Measurements from ENCODE around the gene CTTNBP2NL. TPM values are rescaled to one million over a fixed set of nuclear protein-coding genes. Genes with fewer than 3 reads are reported as not detected.
A peak's percentile ranks its signal among the peaks of the same experiment; 100 is the strongest.

The CTTNBP2NL gene
- total RNA-seq, 1 experiment from 2014 or later, result 38.8 TPM

DNA sequence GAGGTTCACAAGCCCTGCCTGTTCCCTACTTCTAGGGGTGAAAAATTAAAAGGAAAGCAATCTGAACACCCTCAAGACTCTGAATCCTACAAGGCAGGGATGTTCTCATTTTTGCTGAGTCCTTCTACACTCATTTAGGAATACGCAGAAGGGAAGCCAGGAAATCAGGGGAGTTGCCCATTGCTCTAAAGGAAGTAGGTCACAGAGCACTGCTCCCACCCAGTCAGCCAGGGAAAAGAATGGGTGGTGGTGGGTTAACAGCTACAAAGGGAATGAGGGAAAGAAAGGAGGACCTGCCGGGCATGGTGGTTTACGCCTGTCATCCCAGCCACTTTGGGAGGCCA is 2.4 kb upstream of the CTTNBP2NL start:
- DNase-seq, result no peak
- H3K27ac Mint-ChIP-seq, result peak overlapping the region in 1 of 3 experiments; percentile 62; a peak in 1 of 7 replicates
- Histone ChIP-seq H4K8ac (replicated peaks; ENCODE audit: insufficient read length, low read depth, low read length) (no peak overlapping the region), H3K23ac (ENCODE audit: insufficient read length, low read depth, low read length) (no peak overlapping the region), H2AK5ac (ENCODE audit: insufficient read length, low read length) (no peak overlapping the region), H4K5ac (ENCODE audit: insufficient read length, low read depth, low read length) (no peak overlapping the region), H2BK5ac (ENCODE audit: insufficient read length, low read length) (no peak overlapping the region), H3K79me2 (ENCODE audit: insufficient read depth, low read length) (peaks cover 15% of the 10 kb centered on the region; the same call in 1 of the 2 replicates), H3T11ph (ENCODE audit: low read length) (no peak overlapping the region), H4K91ac (ENCODE audit: insufficient read length, low read depth, low read length) (no peak overlapping the region), H3K27me3 (ENCODE audit: insufficient read depth, low read length) (no peaks in the 10 kb centered on the region), H3K9me3 (ENCODE audit: control insufficient read depth, low read depth, low read length) (no peaks in the 10 kb centered on the region), H3K9ac (ENCODE audit: extremely low read depth, insufficient read length, low read length) (no peak overlapping the region), H3K27ac (ENCODE audit: insufficient read length, low read depth, low read length) (no peak overlapping the region), H3K23me2 (ENCODE audit: insufficient read length, low read depth, low read length, poor library complexity, severe bottlenecking) (peaks cover 8% of the 10 kb centered on the region), H2AFZ (ENCODE audit: low read length) (no peak overlapping the region), H2BK12ac (ENCODE audit: insufficient read length, low read depth, low read length) (no peak overlapping the region), H3K4ac (ENCODE audit: low read depth, low read length) (no peak overlapping the region), H2BK20ac (ENCODE audit: low read depth, low read length, poor library complexity, severe bottlenecking) (no peak overlapping the region), H3K4me1 (ENCODE audit: insufficient read depth, low read length) (no peaks in the 10 kb centered on the region; the same call in 1 of the 2 replicates), H3K56ac (ENCODE audit: insufficient read length, low read depth, low read length) (no peak overlapping the region), H2BK15ac (ENCODE audit: low read depth, low read length) (no peak overlapping the region), H3K79me1 (ENCODE audit: insufficient read depth, low read depth, low read length, poor library complexity, severe bottlenecking) (peaks cover 2% of the 10 kb centered on the region), H2BK120ac (ENCODE audit: low read depth, low read length, poor library complexity, severe bottlenecking) (no peak overlapping the region), H3K4me2 (ENCODE audit: insufficient read depth, insufficient read length, low read length) (no peak overlapping the region), H3K14ac (ENCODE audit: insufficient read depth, low read length) (no peak overlapping the region), H3K18ac (ENCODE audit: insufficient read length, low read depth, low read length) (no peak overlapping the region), H4K20me1 (ENCODE audit: control insufficient read depth, insufficient read depth, insufficient read length) (no peaks in the 10 kb centered on the region)
- TF ChIP-seq, protein P1, sequence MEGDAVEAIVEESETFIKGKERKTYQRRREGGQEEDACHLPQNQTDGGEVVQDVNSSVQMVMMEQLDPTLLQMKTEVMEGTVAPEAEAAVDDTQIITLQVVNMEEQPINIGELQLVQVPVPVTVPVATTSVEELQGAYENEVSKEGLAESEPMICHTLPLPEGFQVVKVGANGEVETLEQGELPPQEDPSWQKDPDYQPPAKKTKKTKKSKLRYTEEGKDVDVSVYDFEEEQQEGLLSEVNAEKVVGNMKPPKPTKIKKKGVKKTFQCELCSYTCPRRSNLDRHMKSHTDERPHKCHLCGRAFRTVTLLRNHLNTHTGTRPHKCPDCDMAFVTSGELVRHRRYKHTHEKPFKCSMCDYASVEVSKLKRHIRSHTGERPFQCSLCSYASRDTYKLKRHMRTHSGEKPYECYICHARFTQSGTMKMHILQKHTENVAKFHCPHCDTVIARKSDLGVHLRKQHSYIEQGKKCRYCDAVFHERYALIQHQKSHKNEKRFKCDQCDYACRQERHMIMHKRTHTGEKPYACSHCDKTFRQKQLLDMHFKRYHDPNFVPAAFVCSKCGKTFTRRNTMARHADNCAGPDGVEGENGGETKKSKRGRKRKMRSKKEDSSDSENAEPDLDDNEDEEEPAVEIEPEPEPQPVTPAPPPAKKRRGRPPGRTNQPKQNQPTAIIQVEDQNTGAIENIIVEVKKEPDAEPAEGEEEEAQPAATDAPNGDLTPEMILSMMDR (conservative IDR thresholded peaks at IDR 0.05), result no peak
- WGBS (ENCODE audit: extremely low coverage, insufficient read length, low lambda C conversion rate), result no CpG with 5 or more reads among the region's 3 CpGs
- no peaks in the 10 kb centered on the region for H3K36me3 Mint-ChIP-seq (ENCODE audit: insufficient read depth in 1 of 3, low read depth in 3 of 3)
- H3K4me1 Mint-ChIP-seq, result peaks cover 40 to 47% of the 10 kb centered on the region in 2 experiments
- H3K27me3 Mint-ChIP-seq (ENCODE audit: low read depth), result no peaks in the 10 kb centered on the region
- H3K9me3 Mint-ChIP-seq, result no peaks in the 10 kb centered on the region
- H3K4me3 Mint-ChIP-seq, result no peak overlapping the region
